ENCODE measurements around the gene IPCEF1.

Gene IPCEF1

GRCh38 chr6:154292855-154293519 lies 63.6 kb downstream of the IPCEF1 start:
- no peak for DNase-seq (ENCODE audit: low read depth)

GRCh38 chr6:154292066-154292465 lies 64.5 kb downstream of the IPCEF1 start:
- DNase-seq (ENCODE audit: low read depth), result no peak

- no peak for DNase-seq (ENCODE audit: low read depth)
Observed at GRCh38 chr6:154289818-154290508, 66.6 kb downstream of the IPCEF1 start.

DNA sequence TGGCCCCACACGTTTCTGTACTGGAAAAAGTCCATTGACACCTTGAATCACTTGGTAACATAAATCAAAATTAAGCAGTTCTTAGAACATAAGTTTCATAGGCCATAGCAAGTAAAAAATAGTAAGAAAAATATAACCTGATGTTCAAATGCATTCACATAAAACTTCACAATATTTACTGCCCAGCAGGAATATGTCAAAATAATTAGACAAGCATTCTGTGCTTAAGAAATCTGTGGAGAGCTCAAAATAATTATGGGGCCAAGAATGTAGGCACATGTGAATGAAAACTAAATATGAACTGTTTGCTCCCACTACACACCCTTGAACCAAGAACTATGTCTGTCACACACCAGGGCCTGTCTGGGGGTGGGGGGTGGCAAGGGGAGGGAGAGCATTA lies 70.8 kb downstream of the IPCEF1 start:
- DNase-seq (ENCODE audit: low read depth), result no peak

GRCh38 chr6:154284313-154284853 lies 72.2 kb downstream of the IPCEF1 start:
- DNase-seq (ENCODE audit: low read depth), result no peak

- DNase-seq (ENCODE audit: low read depth), result no peak
Observed at GRCh38 chr6:154280521-154280920, 76.1 kb downstream of the IPCEF1 start.

GRCh38 chr6:154277629-154278017 lies 79.0 kb downstream of the IPCEF1 start:
- no peak for DNase-seq (ENCODE audit: low read depth)

GRCh38 chr6:154276810-154277628 lies 79.6 kb downstream of the IPCEF1 start:
- DNase-seq (ENCODE audit: low read depth), result no peak

- DNase-seq (ENCODE audit: low read depth), result no peak
Observed at GRCh38 chr6:154274168-154274567, 82.4 kb downstream of the IPCEF1 start.

DNA sequence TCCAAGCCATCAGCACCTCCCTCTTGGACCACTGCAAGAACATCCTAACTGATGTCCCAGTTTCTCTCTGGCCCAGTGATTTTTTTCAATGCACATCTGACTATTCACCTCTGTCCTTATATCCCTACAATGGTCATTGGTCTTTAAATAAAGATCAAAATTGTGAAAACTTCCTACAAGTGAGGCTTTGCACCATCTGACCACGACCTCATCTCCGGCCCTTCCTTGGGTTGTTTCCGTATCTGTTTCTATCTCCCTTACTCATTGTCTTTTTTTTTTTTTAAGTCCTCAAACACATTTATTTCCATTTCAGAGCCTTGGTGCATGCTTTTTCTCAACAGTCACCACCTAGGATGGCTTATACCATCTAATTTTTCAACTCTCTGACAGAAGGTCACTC lies 88.1 kb downstream of the IPCEF1 start:
- no peak for DNase-seq (ENCODE audit: low read depth)

DNA sequence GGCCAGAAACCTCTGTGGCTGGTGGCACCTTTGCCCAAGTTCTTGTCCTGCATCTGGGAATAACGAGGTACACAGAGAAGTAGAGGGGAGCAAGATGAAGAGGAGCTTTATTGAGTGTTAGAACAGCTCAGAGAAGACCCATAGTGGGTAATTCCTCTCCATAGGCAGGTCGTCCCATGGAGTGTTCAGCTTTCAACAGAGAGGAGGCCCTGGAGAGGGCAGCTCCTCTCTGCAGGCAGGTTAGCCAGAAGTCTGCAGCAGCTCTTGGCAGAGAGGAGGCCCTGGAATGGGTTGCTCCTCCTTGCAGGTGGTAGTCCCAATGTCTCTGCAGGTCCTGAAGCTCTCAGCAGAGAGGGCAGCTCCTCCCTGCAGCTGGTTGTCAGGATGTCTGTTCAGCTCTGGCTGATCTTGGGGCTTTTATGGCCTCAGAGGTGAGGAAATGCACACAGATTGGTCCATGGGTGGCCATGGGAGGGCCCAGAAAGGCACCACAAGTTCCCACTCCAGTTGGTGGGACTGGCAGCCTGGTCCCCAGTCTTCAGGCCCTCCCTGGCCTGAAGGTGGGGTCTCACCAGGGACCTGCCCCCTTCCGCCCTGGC lies 89.0 kb downstream of the IPCEF1 start:
- DNase-seq (ENCODE audit: low read depth), result no peak

DNA sequence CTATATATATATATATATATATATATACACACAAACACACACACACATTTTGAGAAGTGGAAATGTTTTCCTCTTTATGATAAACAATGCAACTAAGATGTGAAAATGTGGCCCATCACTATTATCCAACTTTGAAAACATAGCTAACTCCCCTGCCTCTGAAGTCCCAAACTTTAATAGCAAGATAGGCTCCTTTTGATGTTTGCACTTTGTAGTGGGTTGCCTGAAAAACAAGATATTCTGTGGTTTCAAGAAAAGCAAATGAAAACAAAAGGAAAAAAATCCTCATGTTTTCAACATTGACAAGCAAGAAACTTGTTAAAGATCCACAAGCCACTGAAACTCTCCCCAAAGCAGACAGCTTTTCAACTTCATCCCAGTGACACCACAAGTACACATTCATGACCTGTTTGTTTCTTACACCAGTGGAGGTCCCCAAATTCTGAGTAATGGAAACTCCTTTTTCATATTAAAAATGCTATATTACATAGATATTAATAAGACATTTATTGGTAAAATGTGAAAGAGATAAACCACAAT lies 90.0 kb downstream of the IPCEF1 start:
- no peak for DNase-seq (ENCODE audit: low read depth)

DNA sequence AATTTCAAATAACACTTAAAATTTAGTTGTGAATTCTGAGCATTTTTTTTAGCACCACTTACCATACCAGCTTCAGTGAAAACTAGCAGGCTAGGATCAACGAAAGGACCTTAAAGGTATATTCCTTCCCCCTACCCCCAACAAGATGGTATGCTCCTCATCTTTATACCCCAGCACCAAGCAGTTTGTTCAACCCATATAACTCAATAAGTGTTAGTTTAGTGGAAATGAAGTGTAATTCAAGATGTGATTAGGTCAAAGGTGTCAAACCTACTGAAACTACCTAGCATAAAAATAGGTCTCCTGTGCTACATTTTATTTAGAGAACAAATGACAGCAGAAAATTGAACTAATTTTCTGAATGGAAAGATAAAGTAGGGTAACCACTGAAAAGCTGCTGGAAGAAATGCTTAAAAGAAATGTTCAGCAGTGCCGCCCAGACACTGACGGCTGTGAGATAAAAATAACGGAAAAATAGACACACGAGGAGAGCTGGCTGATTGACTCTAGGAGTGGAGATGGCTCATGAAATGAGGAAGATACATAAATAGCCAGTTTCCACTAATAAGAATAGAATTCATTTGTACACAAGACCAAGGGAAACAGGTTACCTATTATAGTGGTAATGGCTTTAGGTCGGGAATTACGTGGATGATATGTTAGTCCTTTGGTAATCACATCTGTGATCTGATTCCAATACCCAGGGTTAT lies 94.8 kb downstream of the IPCEF1 start:
- DNase-seq (ENCODE audit: low read depth), result no peak

GRCh38 chr6:154258064-154258757 lies 98.4 kb downstream of the IPCEF1 start:
- DNase-seq (ENCODE audit: low read depth), result no peak

- no peak for DNase-seq (ENCODE audit: low read depth)
Observed at GRCh38 chr6:154257067-154257466, 99.5 kb downstream of the IPCEF1 start.

GRCh38 chr6:154252678-154253077 lies 103.9 kb downstream of the IPCEF1 start:
- DNase-seq (ENCODE audit: low read depth), result no peak

DNA sequence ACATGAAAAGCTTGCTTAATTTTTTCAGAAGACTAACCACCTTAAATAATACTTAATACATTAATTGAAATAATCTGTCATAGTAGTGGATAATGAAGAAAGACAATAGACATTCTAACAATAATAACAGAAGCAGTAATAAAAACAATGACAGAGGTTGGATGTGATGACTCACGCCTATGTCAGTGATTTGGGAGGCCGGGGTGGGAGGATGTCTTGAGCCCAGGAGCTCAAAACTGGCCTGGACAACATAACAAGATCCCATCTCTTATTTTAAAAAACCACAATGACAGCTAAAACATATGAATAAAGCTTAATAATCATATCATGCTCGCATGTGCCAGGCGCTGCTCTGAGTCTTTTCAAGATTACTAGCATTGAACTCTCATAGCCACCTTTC lies 105.5 kb downstream of the IPCEF1 start:
- DNase-seq (ENCODE audit: low read depth), result no peak

- no peak for DNase-seq (ENCODE audit: low read depth)
Observed at GRCh38 chr6:154249499-154250298, 106.9 kb downstream of the IPCEF1 start.

GRCh38 chr6:154247119-154247861 lies 109.3 kb downstream of the IPCEF1 start:
- DNase-seq (ENCODE audit: low read depth), result no peak

Measured in activated gamma-delta T cell treated with anti-CD3 and anti-CD28 coated beads, Interleukin-2, amount 50 U/mL, for 16 hours (primary cell).